ENCODE results near the gene EIF2B5.
A peak's percentile ranks its signal among the peaks of the same experiment; 100 is the strongest.
"Not testable (repeated sequence)": the region's sequence is repeated elsewhere in the genome, so short reads cannot be mapped to it uniquely, and the experiment has no call there.

EIF2B5 gene

DNA sequence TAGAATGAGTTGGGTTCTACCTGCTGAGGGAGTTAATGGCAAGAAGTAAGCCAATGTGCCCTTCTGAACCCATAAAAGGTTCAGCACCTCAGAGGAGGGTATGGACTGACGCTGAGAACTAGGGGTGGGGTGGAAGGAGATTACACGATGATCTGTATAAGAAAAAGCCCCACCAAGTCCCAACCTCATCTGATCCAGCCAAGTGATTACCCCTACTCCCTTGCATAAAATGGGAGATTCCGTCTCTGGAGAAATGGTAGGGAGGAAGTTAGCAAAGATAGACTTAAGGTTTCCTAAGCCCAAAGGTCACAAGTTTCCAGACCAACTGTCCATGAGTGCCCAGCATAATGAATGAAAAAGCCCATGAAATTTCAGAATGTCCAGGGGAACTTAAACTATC lies 12.9 kb downstream of the EIF2B5 start:
- peak; percentile 88 to 96 (median 94) for DNase-seq

DNA sequence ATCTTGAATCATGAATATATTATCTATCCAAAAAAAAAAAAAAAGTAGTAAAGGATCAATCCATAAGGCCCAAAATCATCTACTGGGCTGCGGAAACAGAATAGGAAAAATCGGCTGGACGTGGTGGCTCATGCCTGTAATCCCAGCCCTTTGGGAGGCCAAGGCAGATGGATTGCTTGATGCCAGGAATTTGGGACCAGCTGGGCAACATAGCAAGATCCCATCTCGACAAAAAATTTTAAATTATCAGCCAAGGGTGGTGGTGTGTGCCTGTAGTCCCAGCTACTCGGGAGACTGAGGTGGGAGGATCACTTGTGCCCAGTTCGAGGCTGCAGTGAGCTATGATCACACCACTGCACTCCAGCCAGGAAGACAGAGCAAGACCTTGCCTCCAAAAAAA lies 14.0 kb downstream of the EIF2B5 start:
- no peak for DNase-seq

DNA sequence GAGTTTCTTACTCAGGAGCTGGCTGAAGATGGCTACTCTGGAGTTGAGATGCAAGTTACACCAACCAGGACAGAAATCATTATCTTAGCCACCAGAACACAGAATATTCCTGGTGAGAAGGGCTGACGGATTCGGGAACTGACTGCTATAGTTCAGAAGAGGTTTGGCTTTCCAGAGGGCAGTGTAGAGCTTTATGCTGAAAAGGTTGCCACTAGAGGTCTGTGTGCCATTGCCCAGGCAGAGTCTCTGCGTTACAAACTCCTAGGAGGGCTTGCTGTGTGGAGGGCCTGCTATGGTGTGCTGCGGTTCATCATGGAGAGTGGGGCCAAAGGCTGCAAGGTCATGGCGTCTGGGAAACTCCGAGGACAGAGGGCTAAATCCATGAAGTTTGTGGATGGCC lies 14.6 kb downstream of the EIF2B5 start:
- not testable (repeated sequence) for DNase-seq

DNA sequence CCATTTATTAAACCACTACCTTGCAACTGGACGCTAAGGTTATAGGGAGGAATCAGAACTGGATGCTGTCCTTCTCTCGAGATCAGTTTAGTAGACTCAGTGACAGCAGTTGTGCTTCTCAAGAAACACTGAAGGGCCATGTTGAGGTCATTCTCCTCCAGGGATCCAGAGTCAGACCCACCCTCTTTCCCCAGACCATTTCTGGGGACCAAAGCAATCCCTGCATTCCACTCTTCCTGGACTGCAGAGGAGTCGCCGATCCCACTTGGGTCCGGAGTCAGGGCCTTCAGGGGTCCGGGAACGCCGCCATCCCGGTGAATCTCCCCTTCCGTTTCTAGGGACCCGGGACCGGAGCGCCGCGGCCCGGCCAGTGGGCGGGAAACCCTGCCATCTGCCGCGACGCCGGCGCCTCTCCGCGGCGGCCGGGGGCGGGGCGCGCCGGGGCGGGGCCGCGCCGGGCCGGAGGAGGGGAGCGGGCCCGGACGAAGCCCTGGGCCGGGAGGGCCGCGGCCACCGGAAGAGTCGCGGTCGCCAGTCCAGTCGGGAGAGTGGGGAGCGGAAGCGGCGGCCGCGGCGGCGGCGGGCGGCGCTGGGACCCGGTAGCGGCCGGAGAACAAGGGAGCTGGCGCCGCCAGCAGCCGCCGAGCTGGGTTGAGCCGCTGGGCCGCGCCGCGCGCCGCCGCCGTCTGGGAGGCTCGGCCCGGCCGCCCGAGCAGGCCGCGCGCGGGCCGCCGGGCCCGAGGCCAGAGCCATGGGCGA lies 19.9 kb downstream of the EIF2B5 start, which contains the start of gene DVL3:
TSS of gene DVL3 (plus strand) at position 493 of the 759 bp plus-strand sequence. CDS start at position 752, 259 bp downstream.
- peak; percentile 71 to 93 (median 80) for DNase-seq

DNA sequence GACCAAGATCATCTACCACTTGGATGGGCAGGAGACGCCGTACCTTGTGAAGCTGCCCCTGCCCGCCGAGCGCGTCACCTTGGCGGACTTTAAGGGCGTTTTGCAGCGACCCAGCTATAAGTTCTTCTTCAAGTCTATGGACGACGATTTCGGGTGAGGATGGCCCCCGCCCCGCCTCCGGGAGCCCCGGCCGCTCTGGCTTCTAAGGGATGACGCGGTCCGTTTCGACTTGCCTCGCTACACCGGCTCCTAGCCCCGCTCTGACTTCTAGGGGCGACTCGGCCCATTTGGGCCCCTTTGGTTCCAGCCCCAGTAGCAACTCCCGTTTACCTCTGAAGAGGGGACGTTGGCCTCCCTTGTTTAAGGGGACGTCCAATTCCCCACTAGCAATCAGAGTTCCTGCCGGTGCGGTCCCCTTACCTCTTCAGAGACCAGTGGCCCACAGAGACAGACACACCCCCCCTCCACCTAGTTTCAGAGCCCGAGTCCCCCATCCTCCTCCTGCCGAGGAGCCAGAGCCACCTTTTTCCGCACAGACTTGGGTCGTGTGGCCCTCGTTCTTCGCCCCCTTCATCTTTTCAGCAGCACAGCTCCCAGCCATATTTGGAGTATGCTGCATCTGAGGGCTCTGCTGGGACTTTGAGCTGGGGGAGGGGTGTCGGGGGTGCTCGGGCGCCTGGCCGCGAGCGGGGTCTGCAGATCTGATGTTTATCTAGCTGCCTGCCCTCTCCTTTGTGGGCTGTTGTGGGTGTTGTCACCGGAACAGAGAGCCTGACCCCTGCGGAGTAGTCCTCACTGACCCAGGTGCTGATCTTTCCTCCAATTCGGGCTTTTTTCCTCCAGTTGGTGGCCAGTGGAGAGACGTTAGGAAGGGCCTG lies 20.7 kb downstream of the EIF2B5 start:
- DNase-seq = peak; percentile 58 to 73 (median 60)

DNA sequence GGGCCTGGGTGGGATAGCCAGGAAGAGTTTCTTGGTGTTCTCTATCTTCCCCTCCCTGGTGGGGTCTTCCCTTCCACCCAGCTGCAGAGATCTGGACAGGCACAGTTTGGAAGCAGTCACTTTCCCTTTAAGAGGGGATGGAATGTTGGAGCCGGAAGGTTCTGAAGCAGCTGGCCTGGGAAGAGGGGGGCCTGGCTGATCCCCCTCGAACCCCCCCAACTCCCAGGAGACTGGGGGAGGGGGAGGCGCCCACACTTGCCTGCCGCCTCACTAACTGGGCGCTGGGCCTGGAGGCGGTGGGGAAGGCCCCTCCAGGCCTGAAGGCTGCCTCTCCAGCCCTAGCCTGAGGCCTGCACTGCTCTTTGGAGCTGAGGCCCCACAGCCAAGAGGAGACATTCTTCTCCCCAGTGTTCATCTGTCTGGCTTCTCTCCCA lies 21.4 kb downstream of the EIF2B5 start:
- DNase-seq = peak in 1 of 3 donors; percentile 53

DNA sequence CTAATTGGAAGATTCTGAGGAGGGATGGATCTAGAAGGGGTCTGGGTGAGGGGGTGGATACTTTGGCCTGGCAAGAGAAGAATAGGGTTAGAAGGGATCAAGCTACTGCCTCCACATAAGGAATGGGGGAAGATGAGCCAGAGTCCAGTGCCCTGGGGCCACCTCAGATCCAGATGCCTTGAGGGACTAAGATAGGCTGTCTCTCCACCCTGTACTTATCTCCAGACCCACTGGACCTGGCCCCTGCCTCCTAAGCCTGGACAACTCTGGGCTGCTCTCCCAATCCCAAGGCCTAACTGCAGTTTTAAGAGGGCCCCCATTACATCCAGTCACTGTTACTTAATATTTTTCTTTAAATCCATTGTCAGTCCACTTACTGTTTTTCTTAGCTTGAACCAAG lies 22.0 kb downstream of the EIF2B5 start:
- DNase-seq = no peak

DNA sequence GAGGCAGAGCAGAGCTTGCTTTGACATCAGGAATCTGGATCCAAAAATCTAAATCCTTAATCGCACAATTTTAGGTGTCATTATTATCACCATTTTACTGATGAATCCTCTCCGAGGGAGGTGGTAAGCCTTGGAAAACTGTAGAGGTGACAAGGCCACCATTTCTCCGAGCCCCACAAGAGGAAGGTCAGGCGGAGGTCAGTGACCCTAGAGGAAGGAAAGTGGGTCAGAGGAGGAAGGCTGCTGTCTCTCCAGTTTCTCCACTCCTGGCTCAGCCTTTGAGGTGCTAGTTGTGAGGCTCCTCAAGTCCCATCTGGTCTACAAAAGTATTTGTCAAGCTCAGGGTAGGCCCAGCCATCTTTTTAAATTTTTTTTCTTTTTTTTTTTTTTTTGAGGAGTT lies 23.2 kb downstream of the EIF2B5 start:
- DNase-seq = peak; percentile 29 to 42 (median 42)

DNA sequence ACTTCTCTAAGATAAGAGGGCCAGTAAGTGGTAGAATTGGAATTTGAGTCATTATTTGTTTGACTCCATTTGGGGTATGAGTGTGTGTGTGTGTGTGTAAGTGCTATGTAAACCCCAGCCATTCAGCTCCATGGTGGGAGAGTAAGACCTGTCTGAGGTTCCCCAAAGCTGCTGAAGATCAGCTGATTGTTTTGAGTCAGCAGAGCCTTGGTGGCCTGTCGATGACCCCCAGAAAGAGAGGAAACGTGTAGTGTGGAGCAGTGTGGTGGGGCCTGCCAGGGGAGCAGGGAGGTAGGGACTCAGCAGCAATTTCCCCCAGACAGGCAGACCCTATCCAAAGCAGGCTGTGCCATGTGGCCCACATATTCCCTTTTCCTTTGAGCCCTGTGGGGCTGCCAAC lies 25.3 kb downstream of the EIF2B5 start:
- peak; percentile 65 to 72 (median 71) for DNase-seq

DNA sequence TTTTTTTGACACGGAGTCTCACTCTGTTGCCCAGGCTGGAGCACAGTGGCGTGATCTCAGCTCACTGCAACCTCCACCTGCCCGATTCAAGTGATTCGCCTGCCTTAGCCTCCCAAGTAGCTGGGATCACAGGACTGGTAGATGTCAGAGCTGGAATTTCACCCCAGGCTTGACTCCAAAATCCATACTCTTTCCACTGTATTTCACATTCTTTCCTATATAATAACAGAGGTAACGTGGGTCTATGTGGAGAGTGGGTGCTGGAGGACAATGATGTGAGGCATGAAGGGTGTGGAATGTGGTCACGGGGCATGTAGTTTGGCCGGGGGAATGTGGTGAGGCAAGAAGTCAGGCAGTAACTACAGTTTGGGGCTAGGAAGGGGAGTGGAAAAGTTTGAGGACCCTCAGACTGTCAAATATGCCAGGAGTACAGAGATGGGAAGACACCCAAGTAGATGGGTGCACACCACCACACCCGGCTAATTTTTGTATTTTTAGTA lies 27.5 kb downstream of the EIF2B5 start:
- not testable (repeated sequence) for DNase-seq

DNA sequence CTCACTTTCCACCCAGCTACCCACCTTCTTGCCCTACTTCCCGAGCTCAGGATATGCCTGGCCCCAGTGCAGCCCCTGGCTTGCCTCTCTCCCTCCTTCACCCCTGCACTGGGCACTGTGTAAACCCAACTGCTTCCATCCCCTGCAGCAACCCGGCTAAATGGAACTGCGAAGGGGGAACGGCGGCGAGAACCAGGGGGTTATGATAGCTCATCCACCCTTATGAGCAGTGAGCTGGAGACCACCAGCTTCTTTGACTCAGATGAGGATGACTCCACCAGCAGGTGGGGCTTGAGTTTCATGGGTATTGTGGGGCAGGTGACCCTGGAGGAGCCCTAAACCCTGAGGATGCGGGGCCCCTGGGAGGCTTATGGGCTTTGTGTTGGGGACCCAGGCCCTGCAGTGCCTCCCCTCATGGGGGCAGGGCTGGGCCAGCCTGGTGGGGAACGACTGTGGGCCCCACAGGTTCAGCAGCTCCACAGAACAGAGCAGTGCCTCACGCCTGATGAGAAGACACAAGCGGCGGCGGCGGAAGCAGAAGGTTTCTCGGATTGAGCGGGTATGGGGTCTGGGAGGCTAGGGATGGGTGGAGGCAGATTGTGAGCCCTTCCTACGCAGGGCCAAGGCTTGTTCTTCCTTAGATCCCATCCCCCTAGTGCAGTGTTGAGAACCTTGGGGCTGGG lies 29.6 kb downstream of the EIF2B5 start:
- no peak for DNase-seq

DNA sequence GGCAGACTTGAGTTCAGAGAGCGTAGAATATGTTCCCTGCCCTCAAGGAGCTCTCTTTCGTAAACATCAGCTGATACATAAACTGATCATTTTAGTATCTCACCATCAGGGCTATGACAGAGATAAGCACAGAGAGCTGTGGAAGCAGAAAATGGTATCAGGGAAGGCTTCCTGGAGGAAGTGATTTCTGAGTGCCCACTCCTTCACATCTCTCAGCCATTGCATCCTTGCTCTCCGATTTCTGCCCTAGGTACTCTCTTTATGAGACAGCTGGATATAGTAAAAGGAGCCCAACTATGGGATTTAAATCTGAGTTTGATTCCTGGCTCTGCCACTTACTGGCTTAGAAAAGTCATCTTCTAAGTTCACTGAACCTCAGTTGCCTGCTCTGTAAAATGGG lies 30.4 kb downstream of the EIF2B5 start:
- no peak for DNase-seq

DNA sequence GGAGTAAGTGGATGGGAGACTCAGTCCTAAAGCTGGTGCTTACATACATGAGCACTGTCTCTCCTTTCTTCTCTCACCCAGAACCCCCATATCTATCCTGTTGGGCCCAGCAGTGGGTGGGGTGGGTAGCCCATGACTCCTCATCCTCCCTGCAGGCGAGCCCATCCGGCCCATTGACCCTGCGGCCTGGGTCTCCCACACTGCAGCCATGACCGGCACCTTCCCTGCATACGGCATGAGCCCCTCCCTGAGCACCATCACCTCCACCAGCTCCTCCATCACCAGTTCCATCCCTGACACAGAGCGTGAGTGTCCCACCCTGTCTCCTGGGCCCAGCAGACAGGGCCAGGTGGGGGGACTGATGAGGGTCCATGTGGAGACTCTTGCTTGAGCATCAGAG lies 31.5 kb downstream of the EIF2B5 start:
- DNase-seq = no peak

DNA sequence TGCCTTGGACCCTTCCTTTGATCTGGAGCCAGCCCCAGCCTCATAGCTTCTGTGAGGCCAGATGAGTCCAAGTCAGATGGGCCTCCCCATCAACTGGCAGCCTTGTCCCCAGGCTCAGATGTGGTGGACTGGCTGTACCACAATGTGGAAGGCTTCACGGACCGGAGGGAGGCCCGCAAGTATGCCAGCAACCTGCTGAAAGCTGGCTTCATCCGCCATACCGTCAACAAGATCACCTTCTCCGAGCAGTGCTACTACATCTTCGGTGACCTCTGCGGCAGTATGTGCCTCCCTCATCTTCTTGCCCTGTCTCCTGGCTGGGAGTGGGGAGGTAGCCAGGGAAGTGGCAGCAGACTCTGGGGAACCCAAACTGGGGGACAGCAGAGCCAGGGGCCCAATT lies 32.6 kb downstream of the EIF2B5 start:
- no peak for DNase-seq

DNA sequence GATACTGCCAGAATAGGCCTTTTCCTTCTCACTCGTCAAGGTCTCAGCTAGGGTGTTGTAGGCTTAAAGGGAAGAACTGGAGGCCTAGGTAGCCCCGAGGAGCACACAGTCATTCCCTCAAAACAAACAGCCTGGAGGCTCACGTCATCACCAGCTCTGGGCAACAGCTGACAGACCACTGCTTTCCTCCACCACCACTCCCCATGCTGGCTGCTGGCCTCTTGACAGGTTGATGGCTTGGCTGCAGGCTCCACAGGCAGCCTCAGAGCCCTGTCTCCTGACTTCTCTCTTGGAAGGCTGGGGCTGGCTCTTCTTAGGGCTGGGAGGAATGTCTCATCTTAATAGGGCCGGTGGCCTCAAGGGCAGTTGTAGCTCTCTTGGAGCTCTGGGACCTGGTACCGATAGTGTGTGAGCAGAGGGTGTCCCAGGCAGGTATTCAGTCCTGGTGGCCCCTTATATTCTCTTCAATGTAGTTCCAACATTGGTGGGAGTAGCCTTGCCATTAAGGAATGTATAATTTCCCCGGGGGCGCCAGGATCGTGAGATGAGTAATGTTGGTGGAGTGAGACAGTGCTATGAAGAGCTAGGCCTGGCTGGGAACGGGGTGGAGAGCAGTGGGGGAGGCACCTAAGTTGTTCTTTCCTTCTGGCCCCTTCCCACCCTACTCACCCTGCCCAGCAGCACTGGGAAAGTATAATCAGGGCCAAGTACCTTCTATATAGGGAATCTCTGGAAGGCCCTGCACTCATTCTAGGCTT lies 33.4 kb downstream of the EIF2B5 start:
- DNase-seq = no peak

DNA sequence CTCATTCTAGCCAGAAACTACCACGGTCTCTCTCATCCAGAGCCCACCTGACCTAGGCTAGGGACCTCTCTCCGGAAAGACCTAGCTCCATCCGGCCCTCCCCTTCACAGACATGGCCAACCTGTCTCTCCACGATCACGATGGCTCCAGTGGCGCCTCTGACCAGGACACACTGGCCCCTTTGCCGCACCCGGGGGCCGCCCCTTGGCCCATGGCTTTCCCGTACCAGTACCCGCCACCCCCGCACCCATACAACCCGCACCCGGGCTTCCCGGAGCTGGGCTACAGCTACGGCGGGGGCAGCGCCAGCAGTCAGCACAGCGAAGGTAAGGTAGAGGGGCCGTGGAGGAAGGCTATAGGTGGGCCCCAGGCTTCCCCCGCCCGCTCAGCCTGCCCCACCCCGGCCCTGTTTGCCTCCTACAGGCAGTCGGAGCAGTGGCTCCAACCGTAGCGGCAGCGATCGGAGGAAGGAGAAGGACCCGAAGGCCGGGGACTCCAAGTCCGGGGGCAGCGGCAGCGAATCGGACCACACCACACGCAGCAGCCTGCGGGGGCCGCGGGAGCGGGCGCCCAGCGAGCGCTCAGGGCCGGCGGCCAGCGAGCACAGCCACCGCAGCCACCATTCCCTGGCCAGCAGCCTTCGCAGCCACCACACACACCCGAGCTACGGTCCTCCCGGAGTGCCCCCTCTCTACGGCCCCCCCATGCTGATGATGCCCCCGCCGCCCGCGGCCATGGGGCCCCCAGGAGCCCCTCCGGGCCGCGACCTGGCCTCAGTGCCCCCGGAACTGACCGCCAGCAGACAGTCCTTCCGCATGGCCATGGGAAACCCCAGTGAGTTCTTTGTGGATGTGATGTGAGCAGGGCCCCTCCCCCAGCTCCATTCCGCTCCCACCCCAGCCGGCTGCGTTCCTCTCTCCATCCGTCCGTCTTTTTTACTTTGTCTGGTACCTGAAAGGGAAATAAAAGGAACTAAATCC lies 35.0 kb downstream of the EIF2B5 start:
- no peak for DNase-seq

DNA sequence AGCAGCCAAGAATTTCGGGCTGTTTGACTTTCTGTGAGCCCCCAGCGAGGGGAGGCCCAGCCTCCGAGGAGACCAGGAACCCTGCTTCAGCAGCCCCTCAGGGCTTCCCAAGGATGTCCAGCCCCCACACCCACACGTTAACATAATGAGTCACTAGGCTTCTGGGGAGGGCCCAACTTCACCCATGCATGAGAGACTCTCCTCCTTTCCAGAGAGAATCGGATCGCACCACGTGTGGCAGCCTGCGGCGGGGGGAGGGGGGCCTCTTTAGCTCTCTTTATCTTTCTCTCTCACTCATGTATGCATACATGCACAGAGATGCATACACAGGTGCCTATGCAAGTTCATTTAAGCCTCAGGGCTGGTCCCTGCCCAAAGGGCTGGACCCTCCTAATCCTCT lies 36.4 kb downstream of the EIF2B5 start:
- DNase-seq = peak; percentile 33 to 48 (median 46)

DNA sequence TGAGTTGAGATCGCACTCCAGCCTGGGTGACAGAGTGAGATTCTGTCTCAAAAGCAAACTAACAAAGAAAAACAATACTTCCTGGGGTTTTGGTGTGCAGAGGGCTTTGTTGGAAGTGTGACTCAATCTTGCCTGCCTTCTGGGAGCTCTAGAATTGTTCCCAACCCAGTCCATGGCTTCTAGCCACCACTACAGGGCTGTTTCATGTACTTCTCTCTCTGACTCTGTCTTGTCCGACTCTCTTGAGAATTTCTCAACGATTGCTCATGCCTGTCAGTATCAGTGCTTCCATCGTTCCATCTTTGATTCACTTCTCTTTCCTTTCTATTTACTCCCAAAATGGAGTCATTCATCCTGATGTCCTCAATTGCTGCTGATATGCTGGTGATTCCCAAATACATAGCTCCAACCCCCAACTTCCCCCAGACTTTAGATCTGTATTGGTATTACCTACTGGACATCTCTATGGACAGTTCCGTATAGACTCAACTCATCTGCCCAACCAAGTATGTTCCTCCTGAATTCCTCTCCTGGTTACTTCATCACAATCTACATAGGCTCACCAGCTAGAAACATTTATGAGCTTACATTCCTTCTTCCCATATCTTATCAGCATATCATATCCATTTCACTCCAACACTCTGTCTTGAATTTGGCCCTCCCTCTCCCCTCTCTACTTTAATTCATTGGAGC lies 37.7 kb downstream of the EIF2B5 start:
- no peak for DNase-seq

DNA sequence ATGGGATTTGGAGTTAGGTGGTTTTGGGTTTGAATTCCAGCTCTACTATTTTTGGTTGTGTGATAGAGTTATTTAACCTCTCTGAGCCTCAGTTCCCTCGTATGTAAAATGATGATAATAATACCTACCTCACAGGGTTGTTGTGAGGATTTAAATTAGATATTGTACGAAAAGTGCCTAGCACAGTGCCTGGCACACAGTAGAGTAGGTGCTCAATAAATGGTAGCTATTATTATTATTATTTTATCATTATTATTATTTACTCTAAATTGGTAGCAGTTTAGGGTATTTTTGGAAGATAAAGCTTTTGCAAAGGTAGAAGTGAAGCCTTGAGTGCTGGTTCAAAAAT lies 38.2 kb downstream of the EIF2B5 start:
- DNase-seq = no peak

DNA sequence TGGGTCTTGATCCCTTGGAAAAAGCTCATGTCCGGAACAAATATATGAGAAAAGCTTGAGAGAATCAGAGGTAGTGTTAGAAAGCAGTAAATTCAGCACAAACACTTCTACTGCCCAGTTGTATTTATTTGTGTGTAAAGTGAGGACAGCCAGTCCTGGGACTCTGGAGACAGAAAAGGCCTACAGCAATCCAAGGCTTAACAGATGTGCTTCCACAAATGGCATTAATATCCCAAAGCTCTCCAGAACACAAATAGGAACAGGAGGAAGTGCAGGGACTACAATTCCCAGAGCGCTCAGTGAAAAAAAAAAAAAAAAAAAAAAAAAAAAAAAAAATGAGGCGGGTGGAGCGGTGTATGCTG lies 39.1 kb downstream of the EIF2B5 start:
- no peak for DNase-seq

All from suppressor macrophage treated with lipopolysaccharide for 1 hour (primary cell).